ENCODE data around the gene TLN1. TPM values are rescaled to one million over a fixed set of nuclear protein-coding genes. Genes with fewer than 3 reads are reported as not detected.

Gene TLN1
- total and polyA plus RNA-seq, 2 donors (not counting 1 experiment from before 2014, with no cell fraction given): 102 to 280 TPM

DNA sequence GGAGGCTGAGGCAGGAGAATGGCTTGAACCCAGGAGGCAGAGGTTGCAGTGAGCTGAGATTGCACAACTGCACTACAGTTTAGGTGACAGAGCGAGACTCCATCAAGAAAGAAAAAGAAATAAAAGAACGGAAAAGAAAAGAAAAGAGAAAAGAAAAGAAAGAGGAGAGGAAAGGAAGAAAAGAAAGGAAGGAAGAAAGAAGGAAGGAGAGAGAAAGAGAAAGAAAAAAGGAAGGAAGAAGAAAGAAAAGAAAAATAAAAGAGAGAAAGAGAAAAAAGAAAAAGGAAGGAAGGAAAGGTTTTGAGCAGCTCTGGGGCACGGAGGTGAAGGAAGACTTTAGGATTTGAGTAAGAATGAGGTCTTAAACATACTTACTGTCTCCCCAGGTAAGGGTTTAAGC is 18.4 kb downstream of the TLN1 start:
- ChIA-PET POLR2A (interaction anchor here (1.2 kb wide), 1 partner anchor 53 kb away, joined by 3 read pairs; no protein-coding TSS in a partner anchor), CTCF (interaction anchor here (1.0 to 20.4 kb wide), 3 partner anchors 12 to 19 kb away, joined by 3 to 195 read pairs (median 4); partner anchors contain the start of genes CREB3, TLN1 and TPM2)
- Histone ChIP-seq H3K36me3 (replicated peaks in 1 of 2; ENCODE audit: control extremely low read depth in 1 of 2, control insufficient read depth in 1 of 2, extremely low read depth in 1 of 2, insufficient read depth in 2 of 2, low read length in 1 of 2) (peaks cover 8 to 91% of the 10 kb centered on the region in 2 experiments), H3K4me2 (replicated peaks; ENCODE audit: low read depth, low read length, poor library complexity, severe bottlenecking) (no peak overlapping the region), H3K9me3 (ENCODE audit: control extremely low read depth in 1 of 3, control insufficient read depth in 2 of 3, insufficient read depth in 1 of 3, low read length in 2 of 3) (no peaks in the 10 kb centered on the region), H3K4me1 (ENCODE audit: control insufficient read depth in 2 of 2, insufficient read depth in 2 of 2, low read length in 2 of 2) (peaks cover 3 to 8% of the 10 kb centered on the region in 2 donors), H3K79me2 (ENCODE audit: control insufficient read depth, insufficient read depth, low read length) (peaks cover 44% of the 10 kb centered on the region), H2AFZ (ENCODE audit: insufficient read depth, low read depth, low read length, poor library complexity, severe bottlenecking) (no peak overlapping the region), H3K9ac (ENCODE audit: low read length) (no peak overlapping the region), H3K27me3 (replicated peaks in 1 of 4; ENCODE audit: control extremely low read depth in 1 of 4, control insufficient read depth in 3 of 4, insufficient read depth in 4 of 4, low read length in 3 of 4) (no peaks in the 10 kb centered on the region), H4K20me1 (ENCODE audit: control insufficient read depth, insufficient read depth, low read length, poor library complexity, severe bottlenecking) (peaks cover 27% of the 10 kb centered on the region), H3K4me3 (ENCODE audit: control extremely low read depth in 1 of 5, extremely low read depth in 1 of 5, insufficient read depth in 1 of 5, low read depth in 2 of 5, low read length in 4 of 5) (no peak overlapping the region), H3K27ac (ENCODE audit: low read length in 2 of 2) (no peak overlapping the region)
- TF ChIP-seq, protein P1, sequence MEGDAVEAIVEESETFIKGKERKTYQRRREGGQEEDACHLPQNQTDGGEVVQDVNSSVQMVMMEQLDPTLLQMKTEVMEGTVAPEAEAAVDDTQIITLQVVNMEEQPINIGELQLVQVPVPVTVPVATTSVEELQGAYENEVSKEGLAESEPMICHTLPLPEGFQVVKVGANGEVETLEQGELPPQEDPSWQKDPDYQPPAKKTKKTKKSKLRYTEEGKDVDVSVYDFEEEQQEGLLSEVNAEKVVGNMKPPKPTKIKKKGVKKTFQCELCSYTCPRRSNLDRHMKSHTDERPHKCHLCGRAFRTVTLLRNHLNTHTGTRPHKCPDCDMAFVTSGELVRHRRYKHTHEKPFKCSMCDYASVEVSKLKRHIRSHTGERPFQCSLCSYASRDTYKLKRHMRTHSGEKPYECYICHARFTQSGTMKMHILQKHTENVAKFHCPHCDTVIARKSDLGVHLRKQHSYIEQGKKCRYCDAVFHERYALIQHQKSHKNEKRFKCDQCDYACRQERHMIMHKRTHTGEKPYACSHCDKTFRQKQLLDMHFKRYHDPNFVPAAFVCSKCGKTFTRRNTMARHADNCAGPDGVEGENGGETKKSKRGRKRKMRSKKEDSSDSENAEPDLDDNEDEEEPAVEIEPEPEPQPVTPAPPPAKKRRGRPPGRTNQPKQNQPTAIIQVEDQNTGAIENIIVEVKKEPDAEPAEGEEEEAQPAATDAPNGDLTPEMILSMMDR (IDR thresholded peaks at IDR 0.05): no peak
- no peak for TF ChIP-seq EZH2 (IDR thresholded peaks at IDR 0.05; ENCODE audit: borderline replicate concordance, insufficient read depth, low read depth, low read length, poor library complexity, severe bottlenecking)
- 100% methylated on average over 1 of the region's 3 CpGs for WGBS (ENCODE audit: insufficient coverage)
- H3K4me3 Mint-ChIP-seq: no peak overlapping the region
- H3K9me3 Mint-ChIP-seq (ENCODE audit: insufficient read depth): no peaks in the 10 kb centered on the region
- H3K27ac Mint-ChIP-seq: no peak overlapping the region
- H3K4me1 Mint-ChIP-seq: peaks cover 9% of the 10 kb centered on the region
- intact Hi-C loops (cut with micrococcal nuclease): no loop called here
- DNase-seq: no peak
- no peak for ATAC-seq (ENCODE audit: low read depth)
- no peaks in the 10 kb centered on the region for H3K27me3 Mint-ChIP-seq

DNA sequence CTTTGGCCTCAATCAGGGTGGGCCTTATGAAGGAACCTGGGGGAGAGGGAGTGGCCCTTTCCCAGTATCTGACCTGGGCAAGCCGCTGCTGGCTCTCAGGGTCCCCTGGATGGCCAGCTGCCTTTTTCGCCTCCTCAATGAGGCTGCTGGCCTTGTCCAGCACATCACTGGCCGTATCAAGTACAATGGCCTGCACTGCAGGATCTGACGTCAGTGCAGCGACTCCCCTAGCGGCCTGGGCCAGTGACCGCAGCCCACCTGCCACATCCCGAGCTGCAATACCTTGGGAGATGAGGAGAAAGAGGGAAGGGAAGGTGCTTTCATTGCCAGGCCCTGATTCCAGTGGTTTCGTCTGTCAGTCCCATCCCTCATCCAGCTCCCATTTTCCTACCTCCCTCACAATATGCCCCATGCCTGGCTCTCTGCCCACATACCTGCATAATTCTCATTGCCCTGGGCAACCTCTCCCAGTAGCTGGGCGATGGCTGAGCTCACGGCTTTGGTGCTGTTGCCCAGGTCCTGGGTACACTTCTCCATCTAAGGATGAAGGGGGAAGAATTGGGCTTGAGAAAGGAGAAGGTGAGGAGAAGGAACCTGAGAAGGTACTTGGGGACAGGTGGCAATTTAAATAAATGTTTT is 19.1 kb downstream of the TLN1 start:
- ChIA-PET CTCF (interaction anchor here (1.2 to 20.4 kb wide), 2 partner anchors 18 to 19 kb away, joined by 3 to 195 read pairs; partner anchors contain the start of genes TLN1 and TPM2), POLR2A (no interaction called here)
- H3K9me3 Mint-ChIP-seq (ENCODE audit: insufficient read depth): no peaks in the 10 kb centered on the region
- DNase-seq (no peak), ATAC-seq (ENCODE audit: low read depth) (no peak)
- intact Hi-C loops (cut with micrococcal nuclease): no loop called here
- H3K9me3 ChIP-seq (ENCODE audit: control extremely low read depth in 1 of 3, control insufficient read depth in 2 of 3, insufficient read depth in 1 of 3, low read length in 2 of 3): no peaks in the 10 kb centered on the region
- H3K4me3 Mint-ChIP-seq: no peak overlapping the region
- 96% methylated on average over 9 of the region's 11 CpGs for WGBS (ENCODE audit: insufficient coverage)
- no peak overlapping the region for H3K27ac Mint-ChIP-seq
- TF ChIP-seq, protein P1 (IDR thresholded peaks at IDR 0.05): no peak
- TF ChIP-seq EZH2 (IDR thresholded peaks at IDR 0.05; ENCODE audit: borderline replicate concordance, insufficient read depth, low read depth, low read length, poor library complexity, severe bottlenecking): no peak
- no peak overlapping the region for H3K27ac ChIP-seq (ENCODE audit: low read length in 2 of 2)
- no peaks in the 10 kb centered on the region for H3K27me3 Mint-ChIP-seq
- H3K27me3 ChIP-seq (replicated peaks in 1 of 4; ENCODE audit: control extremely low read depth in 1 of 4, control insufficient read depth in 3 of 4, insufficient read depth in 4 of 4, low read length in 3 of 4): no peaks in the 10 kb centered on the region
- peaks cover 3% of the 10 kb centered on the region for H3K4me1 Mint-ChIP-seq
- peaks cover 8 to 91% of the 10 kb centered on the region in 2 experiments for H3K36me3 ChIP-seq (replicated peaks in 1 of 2; ENCODE audit: control extremely low read depth in 1 of 2, control insufficient read depth in 1 of 2, extremely low read depth in 1 of 2, insufficient read depth in 2 of 2, low read length in 1 of 2)
- no peak overlapping the region for H3K4me2 ChIP-seq (replicated peaks; ENCODE audit: low read depth, low read length, poor library complexity, severe bottlenecking)
- peaks cover 0 to 1% of the 10 kb centered on the region in 2 donors for H3K4me1 ChIP-seq (ENCODE audit: control insufficient read depth in 2 of 2, insufficient read depth in 2 of 2, low read length in 2 of 2)
- no peak overlapping the region for H3K9ac ChIP-seq (ENCODE audit: low read length)
- H3K4me3 ChIP-seq (ENCODE audit: control extremely low read depth in 1 of 5, extremely low read depth in 1 of 5, insufficient read depth in 1 of 5, low read depth in 2 of 5, low read length in 4 of 5): no peak overlapping the region
- H4K20me1 ChIP-seq (ENCODE audit: control insufficient read depth, insufficient read depth, low read length, poor library complexity, severe bottlenecking): peaks cover 22% of the 10 kb centered on the region
- H2AFZ ChIP-seq (ENCODE audit: insufficient read depth, low read depth, low read length, poor library complexity, severe bottlenecking): no peak overlapping the region
- peaks cover 47% of the 10 kb centered on the region for H3K79me2 ChIP-seq (ENCODE audit: control insufficient read depth, insufficient read depth, low read length)
